Right kidney (tissue), 1 donor: Measurements from ENCODE around the gene HNRNPA2B1.
"Not testable (repeated sequence)": the region's sequence is repeated elsewhere in the genome, so short reads cannot be mapped to it uniquely, and the experiment has no call there.

Source experiments
- DNase-seq: peaks from one replicate; pipeline ENCODE4 v3.0.0-alpha.2; 2016

HNRNPA2B1 gene

GRCh38 chr7:26148307-26148700, 52.2 kb downstream of the HNRNPA2B1 start:
- not testable (repeated sequence) for DNase-seq

DNA sequence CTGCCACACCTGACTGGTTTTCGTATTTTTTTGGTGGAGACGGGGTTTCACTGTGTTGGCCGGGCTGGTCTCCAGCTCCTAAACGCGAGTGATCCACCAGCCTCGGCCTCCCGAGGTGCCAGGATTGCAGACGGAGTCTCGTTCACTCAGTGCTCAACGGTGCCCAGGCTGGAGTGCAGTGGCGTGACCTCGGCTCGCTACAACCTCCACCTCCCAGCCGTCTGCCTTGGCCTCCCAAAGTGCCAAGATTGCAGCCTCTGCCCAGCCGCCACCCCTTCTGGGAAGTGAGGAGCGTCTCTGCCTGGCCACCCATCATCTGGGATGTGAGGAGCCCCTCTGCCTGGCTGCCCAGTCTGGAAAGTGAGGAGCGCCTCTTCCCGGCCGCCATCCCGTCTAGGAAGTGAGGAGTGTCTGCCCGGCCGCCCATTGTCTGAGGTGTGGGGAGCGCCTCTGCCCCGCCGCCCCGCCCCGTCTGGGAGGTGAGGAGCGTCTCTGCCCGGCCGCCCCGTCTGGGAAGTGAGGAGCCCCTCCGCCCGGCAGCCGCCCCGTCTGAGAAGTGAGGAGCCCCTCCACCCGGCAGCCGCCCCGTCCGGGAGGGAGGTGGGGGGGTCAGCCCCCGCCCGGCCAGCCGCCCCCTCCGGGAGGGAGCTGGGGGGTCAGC, 52.8 kb downstream of the HNRNPA2B1 start:
- DNase-seq = not testable (repeated sequence)

- DNase-seq = no peak
These were observed 53.5 kb downstream of the HNRNPA2B1 start for GRCh38 chr7:26147030-26147429.

DNA sequence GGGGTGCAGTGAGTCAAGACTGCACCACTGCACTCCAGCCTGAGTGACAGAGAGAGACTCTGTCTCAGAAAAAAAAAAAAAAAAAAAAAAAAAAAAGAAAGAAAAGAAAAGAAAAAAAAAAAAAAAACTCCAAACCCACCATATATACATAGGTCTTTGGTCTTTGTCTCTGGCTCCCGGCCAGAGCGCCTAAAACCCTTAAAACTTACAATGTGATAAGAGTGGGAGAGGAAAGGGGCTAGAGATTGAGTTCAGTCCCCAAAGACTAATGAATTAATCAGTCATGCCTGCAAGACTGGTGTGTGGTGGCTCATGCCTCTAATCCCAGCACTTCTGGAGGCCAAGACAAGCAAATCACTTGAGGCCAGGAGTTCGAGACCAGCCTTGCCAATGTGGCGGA, 55.3 kb downstream of the HNRNPA2B1 start:
- DNase-seq = no peak

- no peak for DNase-seq
These were observed 56.1 kb downstream of the HNRNPA2B1 start for GRCh38 chr7:26144184-26145080.

GRCh38 chr7:26143298-26144048, 57.1 kb downstream of the HNRNPA2B1 start:
- no peak for DNase-seq

DNA sequence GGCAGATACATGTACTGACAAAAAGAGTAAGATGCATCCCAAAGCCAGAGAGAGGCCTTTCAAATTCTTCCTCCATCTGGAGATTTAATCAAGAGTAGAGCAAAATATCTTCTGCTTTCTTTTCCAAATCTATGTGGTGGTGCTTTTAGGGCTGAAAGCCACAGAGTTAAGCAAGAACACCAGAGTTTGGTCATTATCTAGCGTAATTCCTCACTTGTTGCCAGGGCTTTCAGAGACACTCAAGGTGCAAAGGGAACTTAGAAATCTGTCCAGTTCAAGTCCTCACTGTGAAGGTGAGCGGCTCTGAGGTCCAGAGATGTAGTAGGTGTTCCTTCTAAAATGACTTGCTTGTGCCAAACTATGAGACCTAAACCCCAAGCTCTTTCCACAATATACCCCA, 59.5 kb downstream of the HNRNPA2B1 start:
- no peak for DNase-seq

- DNase-seq = no peak
These were observed 60.2 kb downstream of the HNRNPA2B1 start for GRCh38 chr7:26140380-26140779.
